Lung (tissue), 12 donors: Measurements from ENCODE around the gene DAB1. TPM values are rescaled to one million over a fixed set of nuclear protein-coding genes. Genes with fewer than 3 reads are reported as not detected.
"Not testable (repeated sequence)": the region's sequence is repeated elsewhere in the genome, so short reads cannot be mapped to it uniquely, and the experiment has no call there.

Experiments used
- ATAC-seq: fragments of 200-7000 bp; cut with Tn5 transposase; one replicate; pipeline ENCODE4 v1.9.1; 2020; ENCODE audit warnings: moderate number of reproducible peaks; ENCODE audit not compliant: insufficient read depth, low FRiP score
- DNase-seq, 3 donors: peaks; one replicate each; pipeline ENCODE4 v3.0.0-alpha.2; 2013 to 2017
- H3K27ac ChIP-seq, 2 donors: one replicate each; pipeline ENCODE4 v1.5.1; 2013; ENCODE audit warnings: mild to moderate bottlenecking in 2 of 2, moderate library complexity in 2 of 2, control low read depth in 1 of 2, inconsistent platforms in 1 of 2, low read depth in 1 of 2, low read length in 1 of 2
- H3K27me3 ChIP-seq, 3 donors: one replicate each; pipeline ENCODE4 v1.5.1; 2013; ENCODE audit warnings: low read length in 2 of 3; ENCODE audit not compliant: control insufficient read depth in 3 of 3, insufficient read depth in 3 of 3
- H3K36me3 ChIP-seq, 4 donors: one replicate each; pipeline ENCODE4 v1.5.1; 2013; ENCODE audit warnings: low read length in 4 of 4, mild to moderate bottlenecking in 1 of 4, moderate library complexity in 1 of 4; ENCODE audit not compliant: control insufficient read depth in 4 of 4, insufficient read depth in 4 of 4
- H3K4me1 ChIP-seq, 5 donors: one replicate each; pipeline ENCODE4 v1.5.1; 2013; ENCODE audit warnings: low read length in 5 of 5, mild to moderate bottlenecking in 2 of 5, moderate library complexity in 1 of 5; ENCODE audit not compliant: control insufficient read depth in 5 of 5, insufficient read depth in 5 of 5
- H3K4me3 ChIP-seq: one replicate; pipeline ENCODE4 v1.5.1; 2013; ENCODE audit warnings: mild to moderate bottlenecking, control low read depth, moderate library complexity
- H3K9ac ChIP-seq, 2 donors: one replicate each; pipeline ENCODE4 v1.5.1; 2013; ENCODE audit warnings: low read length in 2 of 2, control low read depth in 1 of 2; ENCODE audit not compliant: insufficient read depth in 1 of 2
- H3K9me3 ChIP-seq, 4 donors: one replicate each; pipeline ENCODE4 v1.5.1; 2013; ENCODE audit warnings: low read length in 3 of 4, mild to moderate bottlenecking in 1 of 4, moderate library complexity in 1 of 4; ENCODE audit not compliant: control insufficient read depth in 4 of 4, insufficient read depth in 3 of 4
- CTCF ChIP-seq: IDR thresholded peaks from 2 replicates; pipeline ENCODE4 v1.5.1; 2012; ENCODE audit warnings: mild to moderate bottlenecking; ENCODE audit errors: control extremely low read depth, extremely low read depth
- WGBS, 2 donors: extraction: QIAGEN DNeasy Blood & Tissue Kit; methylation state at CpG; one replicate each; pipeline ENCODE4 v1.1.7; 2013; 5-methylcytosine and 5-hydroxymethylcytosine counted together
- polyA plus RNA-seq, 2 donors: library from polyadenylated mRNA; stranded (reverse); fragments of 200-250 nt; gene quantifications; one replicate each; pipeline ENCODE4 v1.2.1, GENCODE V29; 2013
- total RNA-seq, 2 donors: library from RNA; depleted of rRNA in 1 of 2; stranded (reverse); fragments of >200 nt in 1 of 2; gene quantifications; one replicate each; pipeline ENCODE4 v1.2.1, GENCODE V29; 2014 to 2021
- donor health status: control.
- donor health status: control.
- donor health status: Bipolar disorder and iron deficiency.
- donor health status: healthy.
- donor health status: DM: yes; HTN: yes; CAD: no.

DAB1 gene
- total and polyA plus RNA-seq, 4 donors: 0.06 to 0.77 (median 0.10) TPM

GRCh38 chr1:57229998-57230397 lies 193.9 kb downstream of the DAB1 start:
- H3K9ac ChIP-seq: no peak overlapping the region
- 74 to 80% methylated on average over 2 of the region's 2 CpGs for WGBS, 2 donors

GRCh38 chr1:57229076-57229475 lies 194.8 kb downstream of the DAB1 start:
- H3K4me1 ChIP-seq: peaks cover 0 to 5% (median 0%) of the 10 kb centered on the region in 5 donors
- no peaks in the 10 kb centered on the region for H3K36me3 ChIP-seq
- H3K9ac ChIP-seq: no peak overlapping the region
- no peaks in the 10 kb centered on the region for H3K9me3 ChIP-seq
- H3K4me3 ChIP-seq: no peak overlapping the region
- no peaks in the 10 kb centered on the region for H3K27me3 ChIP-seq
- no peak for TF ChIP-seq CTCF
- DNase-seq (no peak), ATAC-seq (no peak)
- no peak overlapping the region for H3K27ac ChIP-seq
- 62 to 73% methylated on average over 4 of the region's 4 CpGs for WGBS, 2 donors

More at GRCh38 chr1:57229998-57230397, 193.9 kb downstream of the DAB1 start:
- peak in 1 of 3 donors; percentile 20 for DNase-seq
- no peak for ATAC-seq
- Histone ChIP-seq H3K4me1 (peaks cover 0 to 5% (median 0%) of the 10 kb centered on the region in 5 donors), H3K27me3 (no peaks in the 10 kb centered on the region), H3K36me3 (no peaks in the 10 kb centered on the region), H3K9me3 (no peaks in the 10 kb centered on the region), H3K27ac (no peak overlapping the region), H3K4me3 (no peak overlapping the region)
- no peak for TF ChIP-seq CTCF

GRCh38 chr1:57222801-57223200 lies 201.1 kb downstream of the DAB1 start:
- Histone ChIP-seq H3K27me3 (no peaks in the 10 kb centered on the region), H3K36me3 (no peaks in the 10 kb centered on the region), H3K4me1 (peaks cover 0 to 5% (median 0%) of the 10 kb centered on the region in 5 donors), H3K9ac (no peak overlapping the region), H3K27ac (no peak overlapping the region), H3K9me3 (no peaks in the 10 kb centered on the region), H3K4me3 (no peak overlapping the region)
- TF ChIP-seq CTCF: no peak
- ATAC-seq: no peak
- peak; percentile 24 to 45 (median 31) for DNase-seq
- WGBS, 2 donors: 66 to 77% methylated on average over 3 of the region's 3 CpGs

- Histone ChIP-seq H3K9ac (no peak overlapping the region), H3K4me1 (peaks cover 0 to 5% (median 0%) of the 10 kb centered on the region in 5 donors), H3K9me3 (no peaks in the 10 kb centered on the region), H3K4me3 (no peak overlapping the region), H3K36me3 (no peaks in the 10 kb centered on the region), H3K27ac (no peak overlapping the region), H3K27me3 (no peaks in the 10 kb centered on the region)
- ATAC-seq (no peak), DNase-seq (no peak)
- no peak for TF ChIP-seq CTCF
These were observed 201.6 kb downstream of the DAB1 start for GRCh38 chr1:57222307-57222706.

GRCh38 chr1:57220905-57221304 lies 203.0 kb downstream of the DAB1 start:
- H3K36me3 ChIP-seq, H3K4me1 ChIP-seq, H3K4me3 ChIP-seq, H3K27me3 ChIP-seq, H3K27ac ChIP-seq, H3K9me3 ChIP-seq, DNase-seq, H3K9ac ChIP-seq, ATAC-seq: not testable (repeated sequence)
- 90 to 100% methylated on average over 1 of the region's 2 CpGs for WGBS, 2 donors
